Amniotic epithelial cell (primary cell): ENCODE data around the gene KRT3.
A peak's percentile ranks its signal among the peaks of the same experiment; 100 is the strongest.

ENCODE experiments used
- DNase-seq: peaks from one replicate; pipeline ENCODE4 v3.0.0-alpha.2; 2010; ENCODE audit warnings: low read depth

The KRT3 gene

GRCh38 chr12:52760623-52761022 is 35.3 kb downstream of the KRT3 start:
- no peak for DNase-seq

GRCh38 chr12:52759695-52760094 is 36.2 kb downstream of the KRT3 start:
- no peak for DNase-seq

DNA sequence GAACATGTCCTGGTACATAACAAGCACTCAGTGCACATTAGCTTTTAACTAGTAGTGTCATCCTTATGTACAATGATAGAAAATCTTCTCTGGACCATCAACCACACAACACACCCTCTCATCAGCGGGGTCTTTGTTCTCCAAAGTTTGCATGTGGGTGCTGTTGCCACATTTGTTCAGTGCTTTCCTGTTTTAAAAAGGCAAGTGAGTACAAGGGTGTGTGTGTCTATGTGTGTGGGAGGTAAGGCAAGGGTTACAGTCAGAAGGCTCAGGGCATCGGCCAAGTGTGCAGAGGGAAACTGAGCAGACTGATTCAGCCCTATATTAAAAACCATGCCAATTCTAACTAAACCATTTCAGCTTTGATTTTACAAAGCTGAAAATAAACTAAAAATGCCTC is 36.7 kb downstream of the KRT3 start:
- DNase-seq, result no peak

- no peak for DNase-seq
These were observed 38.3 kb downstream of the KRT3 start for GRCh38 chr12:52757449-52758176.

GRCh38 chr12:52756281-52756960 is 39.5 kb downstream of the KRT3 start:
- DNase-seq, result no peak

DNA sequence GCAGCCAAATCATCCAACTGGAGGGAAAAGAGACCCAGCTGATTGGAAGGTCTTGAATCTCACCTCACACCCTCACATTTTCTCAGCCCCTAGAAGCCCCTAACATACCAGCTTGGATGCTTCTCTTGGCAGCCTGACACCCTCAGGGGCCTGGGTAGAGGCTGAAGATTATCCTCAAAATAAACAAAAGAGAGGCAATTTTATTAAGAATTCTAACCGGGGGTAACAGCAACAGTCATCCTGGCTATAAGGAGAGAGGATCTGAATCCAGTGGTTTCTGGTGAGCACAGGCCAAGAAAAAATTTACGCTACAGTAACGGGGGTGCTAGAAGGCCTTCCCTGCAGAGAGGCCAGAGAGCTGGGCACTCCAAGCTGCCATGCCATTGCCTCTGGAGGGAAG is 40.4 kb downstream of the KRT3 start:
- no peak for DNase-seq

GRCh38 chr12:52754135-52754534 is 41.8 kb downstream of the KRT3 start:
- DNase-seq, result no peak

- no peak for DNase-seq
These were observed 42.6 kb downstream of the KRT3 start for GRCh38 chr12:52753283-52753682.

DNA sequence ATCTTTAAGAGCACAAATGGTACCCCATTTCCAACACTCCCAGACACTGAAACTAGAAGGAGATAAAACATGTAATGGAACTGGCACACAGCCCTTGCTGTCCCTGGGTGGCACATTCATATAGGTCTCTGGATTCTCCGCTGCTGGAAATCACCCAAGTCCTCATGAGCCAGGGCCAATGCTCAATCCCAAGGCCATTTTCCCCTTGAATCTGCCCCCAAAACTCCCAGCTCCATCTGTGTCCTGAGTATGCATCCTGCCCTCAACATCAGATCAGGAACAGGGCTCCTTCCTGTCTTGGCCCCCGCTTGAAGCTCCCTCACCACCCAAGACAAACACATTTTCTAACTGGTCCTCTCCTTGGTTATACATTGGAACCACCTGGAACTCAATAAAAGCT is 43.4 kb downstream of the KRT3 start:
- no peak for DNase-seq

- no peak for DNase-seq
These were observed 44.1 kb downstream of the KRT3 start for GRCh38 chr12:52751795-52752194.

GRCh38 chr12:52750532-52750931 is 45.4 kb downstream of the KRT3 start:
- DNase-seq, result peak; percentile 7

- no peak for DNase-seq
These were observed 46.1 kb downstream of the KRT3 start for GRCh38 chr12:52749827-52750226.

GRCh38 chr12:52748578-52748977 is 47.3 kb downstream of the KRT3 start:
- DNase-seq, result no peak

- no peak for DNase-seq
These were observed 50.4 kb downstream of the KRT3 start for GRCh38 chr12:52745554-52745953.

GRCh38 chr12:52744493-52745156 is 51.3 kb downstream of the KRT3 start:
- DNase-seq, result no peak

DNA sequence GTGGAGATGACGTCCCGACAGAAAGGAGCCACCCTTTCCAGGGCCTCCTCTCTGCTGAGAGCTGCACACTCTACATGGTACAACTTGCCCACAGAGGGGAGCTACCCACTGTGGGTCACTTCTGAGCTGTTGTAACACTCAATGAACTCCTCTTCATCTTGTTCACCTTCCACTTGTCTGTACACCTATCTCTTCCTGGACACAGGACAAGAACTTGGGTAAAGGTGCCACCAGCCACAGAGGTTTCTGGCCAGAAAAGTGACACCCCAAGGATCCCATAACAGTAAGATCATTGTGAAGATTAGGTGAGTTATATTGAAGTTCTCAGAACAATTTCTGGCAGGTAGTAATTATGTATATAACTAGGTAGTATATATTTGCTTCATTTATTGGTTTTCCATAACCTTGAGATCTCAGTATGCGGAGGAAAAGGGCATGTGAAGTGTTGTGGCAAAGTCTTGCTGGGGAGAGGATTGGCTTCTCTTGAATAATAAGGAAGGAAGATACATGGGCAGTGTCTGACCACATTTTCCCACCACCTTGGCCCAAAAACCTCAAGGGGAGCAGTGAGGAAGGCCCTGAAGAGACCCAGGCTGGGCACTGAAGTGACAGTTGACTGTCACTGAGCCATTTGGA is 53.0 kb downstream of the KRT3 start:
- no peak for DNase-seq

DNA sequence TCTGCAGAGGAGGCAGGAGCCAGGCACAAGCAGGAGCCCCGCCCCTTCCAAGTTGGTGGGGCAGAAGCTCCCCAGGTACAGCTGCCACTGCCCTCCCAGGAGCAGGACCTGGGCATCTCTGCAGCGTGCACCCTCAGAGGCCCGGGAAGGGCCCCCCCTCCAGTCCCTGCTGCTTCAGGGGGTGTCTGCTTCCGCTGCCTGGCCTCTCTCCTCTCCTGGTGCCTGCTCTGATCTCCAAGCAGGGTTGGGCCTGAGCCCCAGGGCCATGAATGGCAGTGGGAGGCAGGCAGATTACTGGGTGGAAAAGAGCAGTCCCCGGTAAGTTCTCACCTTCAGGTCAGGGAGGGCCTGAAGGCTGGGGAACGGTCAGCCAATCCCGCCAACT is 53.7 kb downstream of the KRT3 start:
- no peak for DNase-seq

GRCh38 chr12:52741375-52742195 is 54.3 kb downstream of the KRT3 start:
- peak; percentile 50 for DNase-seq

DNA sequence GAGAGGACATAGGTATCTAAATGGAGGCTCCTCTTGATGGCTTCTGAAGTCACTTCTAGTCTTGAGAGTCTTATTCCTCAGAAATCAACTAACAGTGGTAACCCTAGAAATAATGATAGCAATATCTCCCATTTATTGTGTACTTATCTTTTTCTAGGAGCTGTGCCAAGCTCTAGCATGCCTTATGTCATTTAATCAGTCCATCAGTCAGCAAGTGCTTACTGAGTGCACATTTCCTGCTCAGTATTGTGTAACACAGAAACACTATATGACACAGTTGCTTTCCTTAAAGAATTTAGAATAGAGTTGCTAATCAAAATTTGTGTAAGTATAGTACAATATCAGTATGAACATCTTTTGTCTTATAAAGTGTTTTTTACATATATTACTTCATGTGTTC is 55.3 kb downstream of the KRT3 start:
- DNase-seq, result peak; percentile 3

DNA sequence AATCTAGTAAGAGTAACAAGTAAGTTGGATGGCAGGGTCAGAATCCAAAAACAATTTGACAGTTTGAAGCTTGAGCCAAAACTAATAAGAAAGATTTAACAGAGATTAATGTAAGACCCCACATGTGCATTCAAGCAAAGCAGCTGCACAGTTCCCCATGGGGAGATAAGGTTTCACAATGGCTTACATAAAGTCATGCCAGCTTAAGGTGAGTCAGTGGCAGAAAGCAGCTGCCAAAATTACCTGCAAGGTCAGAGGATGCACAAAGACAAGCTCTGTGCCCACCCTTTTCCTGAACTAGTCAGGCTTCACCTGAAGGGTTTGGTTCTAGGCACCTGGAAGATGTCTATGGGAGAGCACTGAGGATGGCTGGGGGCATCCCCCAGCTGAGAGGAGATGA is 56.0 kb downstream of the KRT3 start:
- DNase-seq, result no peak
